ENCODE data around the gene ANKUB1. TPM values are rescaled to one million over a fixed set of nuclear protein-coding genes. Genes with fewer than 3 reads are reported as not detected.

The ANKUB1 gene
- total RNA-seq, 1 experiment from 2014 or later = not detected

GRCh38 chr3:149820183-149820582 is 27.8 kb upstream of the ANKUB1 start (continued):
- TF ChIP-seq CTCF (IDR thresholded peaks at IDR 0.05 in 2 of 3, conservative IDR thresholded peaks at IDR 0.05 in 1 of 3; ENCODE audit: borderline replicate concordance in 1 of 3, insufficient read depth in 1 of 3, low read depth in 2 of 3, low read length in 2 of 3) (no peak), CBX3 (IDR thresholded peaks at IDR 0.05; ENCODE audit: low read depth) (0 out of 2 replicates have a peak, but pooled peaks have one; percentile 31)

GRCh38 chr3:149819432-149819831 is 27.1 kb upstream of the ANKUB1 start:
- Histone ChIP-seq H3K79me2 (ENCODE audit: insufficient read depth, low read length) (peaks cover 100% of the 10 kb centered on the region), H3K27ac (ENCODE audit: low read depth, low read length) (no peak overlapping the region), H3K9me2 (ENCODE audit: insufficient read depth) (no peaks in the 10 kb centered on the region), H3K4me1 (ENCODE audit: control insufficient read depth in 1 of 2, insufficient read depth in 2 of 2, low read length in 2 of 2) (peaks cover 18 to 22% of the 10 kb centered on the region in 2 experiments; a peak in 3 of 4 replicates), H2AFZ (ENCODE audit: low read depth, low read length, poor library complexity, severe bottlenecking) (no peak overlapping the region), H3K27me3 (ENCODE audit: insufficient read depth, low read length) (no peaks in the 10 kb centered on the region), H3K36me3 (ENCODE audit: control insufficient read depth in 1 of 2, insufficient read depth in 2 of 2, low read length in 2 of 2) (no peaks in the 10 kb centered on the region), H3K9ac (ENCODE audit: low read length) (no peak overlapping the region; the same call in 1 of the 2 replicates), H3K4me3 (replicated peaks in 1 of 2; ENCODE audit: low read depth in 1 of 2, low read length in 2 of 2) (no peak overlapping the region), H3K9me3 (ENCODE audit: control insufficient read depth in 1 of 2, insufficient read depth in 1 of 2, low read depth in 1 of 2, low read length in 2 of 2) (no peaks in the 10 kb centered on the region), H4K20me1 (ENCODE audit: insufficient read depth) (0 out of 2 replicates have a peak, but pooled peaks cover 3% of the 10 kb centered on the region), H3K4me2 (ENCODE audit: low read length) (peak overlapping the region; percentile 43)
- DNase-seq (ENCODE audit: low read depth, low spot score) (no peak), ATAC-seq (no peak)
- ChIA-PET RAD21 (ENCODE audit: low non-redundant PET in 1 of 2, low total read pairs in 2 of 2, uncharacterized antibody in 2 of 2, unreplicated experiment in 2 of 2) (no interaction called here), POLR2A (interaction anchor here (1.8 kb wide), 1 partner anchor 8 kb away, joined by 5 read pairs; no protein-coding TSS in a partner anchor), CTCF (interaction anchor here (1.2 to 2.4 kb wide), 2 partner anchors 11 to 54 kb away, joined by 3 to 13 read pairs; no protein-coding TSS in a partner anchor)
- intact Hi-C loops (cut with micrococcal nuclease) = no loop called here
- no TSS peak for BruUV-seq (replicated peaks)
- TF ChIP-seq CEBPB (IDR thresholded peaks at IDR 0.05; ENCODE audit: low read depth) = no peak

GRCh38 chr3:149816986-149817385 is 24.6 kb upstream of the ANKUB1 start:
- intact Hi-C loops (cut with micrococcal nuclease) = no loop called here
- RAD21 ChIA-PET (ENCODE audit: low non-redundant PET in 1 of 2, low total read pairs in 2 of 2, uncharacterized antibody in 2 of 2, unreplicated experiment in 2 of 2) = no interaction called here
- CTCF ChIA-PET = no interaction called here
- TF ChIP-seq EGR1 (IDR thresholded peaks at IDR 0.05; ENCODE audit: low read depth) = no peak
- no peak for TF ChIP-seq SRF (IDR thresholded peaks at IDR 0.05; ENCODE audit: low read depth)
- TF ChIP-seq RAD21 (IDR thresholded peaks at IDR 0.05; ENCODE audit: low read depth) = no peak
- TF ChIP-seq EZH2 (IDR thresholded peaks at IDR 0.05) = no peak
- TF ChIP-seq EZH2phosphoT487 (IDR thresholded peaks at IDR 0.05; ENCODE audit: borderline replicate concordance) = no peak
- TF ChIP-seq ATF3 (IDR thresholded peaks at IDR 0.05) = no peak
- no peak for TF ChIP-seq TCF7L2 (IDR thresholded peaks at IDR 0.05; ENCODE audit: borderline replicate concordance, extremely low read depth, insufficient read depth, insufficient read length)
- no peak for TF ChIP-seq CBX3 (IDR thresholded peaks at IDR 0.05; ENCODE audit: low read depth)
- TF ChIP-seq ZBTB33 (IDR thresholded peaks at IDR 0.05; ENCODE audit: extremely low read depth, insufficient replicate concordance, low read length) = no peak
- no peak for TF ChIP-seq CEBPB (IDR thresholded peaks at IDR 0.05; ENCODE audit: low read depth)
- TF ChIP-seq YY1 (IDR thresholded peaks at IDR 0.05; ENCODE audit: extremely low read depth, insufficient replicate concordance, low read depth, low read length) = no peak
- no peak for TF ChIP-seq ELF1 (IDR thresholded peaks at IDR 0.05; ENCODE audit: borderline replicate concordance, low read depth)
- TF ChIP-seq POLR2A (IDR thresholded peaks at IDR 0.05; ENCODE audit: borderline replicate concordance, extremely low read depth, insufficient read depth, insufficient read length) = no peak
- TF ChIP-seq POLR2AphosphoS5 (IDR thresholded peaks at IDR 0.05; ENCODE audit: low read depth, low read length) = no peak

More at GRCh38 chr3:149816986-149817385, 24.6 kb upstream of the ANKUB1 start:
- ATAC-seq (no peak), DNase-seq (ENCODE audit: low read depth, low spot score) (no peak)
- no peaks in the 10 kb centered on the region for H3K9me3 ChIP-seq (ENCODE audit: control insufficient read depth in 1 of 2, insufficient read depth in 1 of 2, low read depth in 1 of 2, low read length in 2 of 2)
- H2AFZ ChIP-seq (ENCODE audit: low read depth, low read length, poor library complexity, severe bottlenecking) = no peak overlapping the region
- no peaks in the 10 kb centered on the region for H3K9me2 ChIP-seq (ENCODE audit: insufficient read depth)
- BruUV-seq (replicated peaks) = no TSS peak
- H3K27ac ChIP-seq (ENCODE audit: low read depth, low read length) = no peak overlapping the region
- H3K79me2 ChIP-seq (ENCODE audit: insufficient read depth, low read length) = peaks cover 90% of the 10 kb centered on the region
- H3K4me1 ChIP-seq (ENCODE audit: control insufficient read depth in 1 of 2, insufficient read depth in 2 of 2, low read length in 2 of 2) = peaks cover 21 to 34% of the 10 kb centered on the region in 2 experiments
- no peak overlapping the region for H3K9ac ChIP-seq (ENCODE audit: low read length)
- no peak overlapping the region for H3K4me2 ChIP-seq (ENCODE audit: low read length)
- no peaks in the 10 kb centered on the region for H3K27me3 ChIP-seq (ENCODE audit: insufficient read depth, low read length)
- no peaks in the 10 kb centered on the region for H3K36me3 ChIP-seq (ENCODE audit: control insufficient read depth in 1 of 2, insufficient read depth in 2 of 2, low read length in 2 of 2)
- H3K4me3 ChIP-seq (replicated peaks in 1 of 2; ENCODE audit: low read depth in 1 of 2, low read length in 2 of 2) = no peak overlapping the region
- POLR2A ChIA-PET = no interaction called here
- H4K20me1 ChIP-seq (ENCODE audit: insufficient read depth) = 0 out of 2 replicates have a peak, but pooled peaks cover 6% of the 10 kb centered on the region

All from HCT116 (cell line).